GM18858 (cell line): Measurements from ENCODE around the gene PTPRJ.
"Not testable (repeated sequence)": the region's sequence is repeated elsewhere in the genome, so short reads cannot be mapped to it uniquely, and the experiment has no call there.

Experiments
- ATAC-seq: cut with Tn5 transposase; IDR thresholded peaks from one replicate; pipeline ENCODE4 v1.9.1; 2021; ENCODE audit not compliant: unreplicated experiment

The PTPRJ gene

DNA sequence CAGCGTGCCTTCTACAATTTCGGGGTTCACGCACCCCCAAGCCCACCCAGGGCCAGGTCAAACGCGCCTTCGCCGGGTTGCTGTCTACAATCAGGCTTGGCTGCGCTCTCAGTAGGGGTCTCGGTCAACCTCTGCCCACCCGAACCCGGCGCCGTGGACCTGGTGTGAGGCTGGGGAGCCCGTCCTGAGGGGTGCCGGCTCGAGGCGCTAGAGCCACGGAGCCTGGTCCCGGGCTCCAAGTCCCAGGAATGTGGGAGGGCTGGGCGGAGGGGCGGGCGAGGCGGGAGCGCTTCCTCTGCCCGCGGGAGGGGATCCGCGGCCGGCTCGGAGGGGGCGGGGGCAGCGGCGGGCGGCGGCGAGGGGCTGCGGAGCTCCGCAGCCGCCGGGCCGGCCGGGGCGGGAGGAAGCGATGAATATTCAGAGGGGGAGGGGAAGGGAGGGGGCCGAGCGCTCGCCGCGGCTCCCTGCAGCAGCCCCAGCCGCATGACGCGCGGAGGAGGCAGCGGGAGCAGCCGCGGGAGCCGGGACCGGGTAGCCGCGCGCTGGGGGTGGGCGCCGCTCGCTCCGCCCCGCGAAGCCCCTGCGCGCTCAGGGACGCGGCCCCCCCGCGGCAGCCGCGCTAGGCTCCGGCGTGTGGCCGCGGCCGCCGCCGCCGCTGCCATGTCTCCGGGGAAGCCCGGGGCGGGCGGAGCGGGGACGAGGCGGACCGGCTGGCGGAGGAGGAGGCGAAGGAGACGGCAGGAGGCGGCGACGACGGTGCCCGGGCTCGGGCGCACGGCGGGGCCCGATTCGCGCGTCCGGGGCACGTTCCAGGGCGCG lies at the start of gene PTPRJ:
Gene PTPRJ (plus strand): TSS at position 472 of the 819 bp plus-strand sequence. CDS start 354 bp downstream, outside the sequence.
- peak; percentile 46 for ATAC-seq

DNA sequence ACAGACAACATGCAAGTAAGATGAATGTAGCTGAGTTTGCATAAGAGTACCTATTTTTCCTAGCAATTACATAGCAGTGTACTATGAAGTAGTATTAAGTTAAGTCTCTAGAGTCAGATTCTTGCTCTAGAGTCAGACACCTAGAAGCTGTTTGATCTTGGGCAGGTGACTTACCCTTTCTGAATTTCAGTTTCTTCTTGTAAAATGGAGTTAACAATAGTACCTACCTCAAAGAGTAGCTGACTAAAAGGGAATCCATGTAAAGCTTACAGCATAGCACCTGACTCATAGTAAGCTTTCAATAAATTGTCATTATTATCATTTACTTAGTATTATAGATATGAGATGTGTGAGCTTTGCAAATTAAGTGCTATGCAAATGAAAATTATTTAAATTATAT lies 47.8 kb upstream of the PTPRJ start:
- no peak for ATAC-seq

DNA sequence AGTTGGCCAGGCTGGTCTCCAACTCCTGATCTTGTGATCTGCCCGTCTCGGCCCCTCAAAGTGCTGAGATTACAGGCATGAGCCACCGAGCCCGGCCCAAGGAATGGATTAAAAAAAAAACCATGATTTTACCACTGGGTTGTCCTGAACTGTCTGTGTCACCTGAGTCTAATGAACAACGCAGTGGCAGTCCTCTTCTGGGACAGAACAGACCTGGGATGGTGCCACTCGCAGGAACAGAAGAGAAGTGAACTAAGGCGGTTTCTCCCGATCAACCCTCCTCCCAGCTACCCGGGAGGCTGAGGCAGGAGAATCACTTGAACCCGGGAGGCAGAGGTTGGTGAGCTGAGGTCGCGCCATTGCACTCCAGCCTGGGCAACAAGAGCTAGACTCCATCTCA lies 46.6 kb upstream of the PTPRJ start:
- ATAC-seq, result not testable (repeated sequence)

DNA sequence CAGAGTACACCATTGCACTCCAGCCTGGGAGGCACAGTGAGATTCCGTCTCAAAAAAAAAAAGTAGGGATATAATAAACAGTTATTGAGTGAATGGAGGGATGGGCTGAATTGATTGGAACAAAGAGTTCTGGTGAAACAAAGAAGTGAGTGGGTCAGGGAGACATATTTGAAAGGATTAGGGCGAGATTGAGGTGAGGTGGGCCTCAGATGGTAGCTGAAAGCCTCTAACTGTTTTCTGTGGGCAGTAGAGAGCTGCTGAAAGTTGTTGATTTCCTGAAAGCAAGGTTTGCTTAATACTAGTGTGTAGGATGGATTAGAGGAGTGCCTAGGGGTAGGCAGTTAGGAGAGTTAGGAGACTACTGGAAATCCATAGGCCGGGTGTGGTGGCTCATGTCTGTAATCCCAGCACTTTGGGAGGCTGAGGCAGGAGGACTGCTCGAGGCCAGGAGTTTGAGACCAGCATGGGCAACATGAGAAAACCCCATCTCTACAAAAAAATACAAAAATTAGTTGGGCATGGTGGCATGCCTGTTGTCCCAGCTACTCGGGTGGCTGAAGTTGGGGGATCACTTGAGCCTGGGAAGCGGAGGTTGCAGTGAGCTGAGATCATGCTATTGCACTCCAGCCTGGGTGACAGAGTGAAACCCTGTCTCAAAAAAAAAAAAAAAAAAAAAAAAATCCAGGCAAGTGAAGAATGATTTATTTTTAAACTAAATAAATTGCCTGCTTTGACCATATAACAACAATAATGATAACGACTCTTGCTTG lies 41.4 kb upstream of the PTPRJ start:
- ATAC-seq, result no peak

DNA sequence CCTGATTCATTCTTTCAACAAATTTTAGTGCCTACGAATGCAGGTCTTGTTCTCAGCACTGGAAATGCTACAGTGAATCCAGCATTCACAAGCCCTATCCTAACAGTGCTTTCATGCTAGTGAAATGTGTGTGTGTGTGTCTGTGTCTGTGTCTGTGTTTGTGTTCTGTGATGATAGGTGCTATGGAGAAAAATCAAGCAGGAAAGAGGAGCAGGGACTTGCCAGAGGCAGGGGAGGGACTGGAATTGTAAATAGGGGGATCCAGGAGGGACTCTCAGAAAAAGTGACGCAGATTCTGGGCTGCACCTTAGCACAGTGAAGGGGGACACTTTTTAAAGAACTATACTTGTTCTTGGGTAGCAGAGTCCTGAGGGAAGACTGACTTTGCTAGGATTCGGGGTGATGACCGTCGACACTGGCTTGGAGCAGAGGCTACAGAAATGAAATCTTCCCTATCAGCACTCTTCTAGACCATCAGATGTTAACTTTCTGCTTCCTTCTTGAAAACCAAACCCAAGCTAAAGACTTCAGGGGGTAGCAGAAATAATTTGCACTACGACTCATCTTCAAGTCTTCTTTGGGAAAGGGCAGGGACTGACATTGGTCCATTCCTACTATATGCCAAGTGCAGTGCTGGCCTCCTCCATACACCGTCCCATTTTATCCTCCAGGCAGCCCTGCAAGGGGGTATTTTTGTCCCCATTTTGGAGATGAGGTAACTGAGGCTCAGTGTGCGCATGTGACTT lies 39.3 kb upstream of the PTPRJ start:
- no peak for ATAC-seq

DNA sequence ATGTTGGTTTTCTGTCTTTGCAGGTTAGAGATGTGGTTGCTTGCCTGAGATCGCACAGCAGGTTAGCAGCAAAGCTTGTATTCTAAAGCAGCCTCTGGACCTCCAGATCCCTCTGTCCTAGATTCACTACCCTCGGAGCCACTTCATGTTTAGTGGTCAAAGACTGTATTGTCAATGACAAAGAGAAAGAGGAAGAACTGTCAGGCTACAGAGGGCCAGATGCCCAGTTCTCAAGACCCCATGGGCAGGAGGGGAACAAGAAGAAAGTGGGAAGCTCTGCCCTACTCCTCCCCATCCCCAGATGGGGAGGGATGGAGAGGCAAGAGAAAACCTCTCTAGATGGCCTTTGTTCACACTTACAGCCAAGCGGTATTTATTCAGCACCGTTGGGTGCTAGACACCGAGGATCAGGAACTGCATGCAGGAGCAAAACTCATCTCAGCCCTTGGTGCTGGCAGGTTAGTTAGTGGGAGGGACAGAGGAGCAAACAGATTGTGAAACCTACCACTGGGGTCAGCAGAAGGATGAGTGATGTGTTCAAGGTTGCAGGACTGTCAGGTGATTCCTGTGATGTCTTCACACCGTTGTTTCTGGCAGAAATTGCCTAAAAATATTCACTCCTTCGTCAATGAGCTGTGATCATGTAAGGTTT lies 38.3 kb upstream of the PTPRJ start:
- no peak for ATAC-seq

DNA sequence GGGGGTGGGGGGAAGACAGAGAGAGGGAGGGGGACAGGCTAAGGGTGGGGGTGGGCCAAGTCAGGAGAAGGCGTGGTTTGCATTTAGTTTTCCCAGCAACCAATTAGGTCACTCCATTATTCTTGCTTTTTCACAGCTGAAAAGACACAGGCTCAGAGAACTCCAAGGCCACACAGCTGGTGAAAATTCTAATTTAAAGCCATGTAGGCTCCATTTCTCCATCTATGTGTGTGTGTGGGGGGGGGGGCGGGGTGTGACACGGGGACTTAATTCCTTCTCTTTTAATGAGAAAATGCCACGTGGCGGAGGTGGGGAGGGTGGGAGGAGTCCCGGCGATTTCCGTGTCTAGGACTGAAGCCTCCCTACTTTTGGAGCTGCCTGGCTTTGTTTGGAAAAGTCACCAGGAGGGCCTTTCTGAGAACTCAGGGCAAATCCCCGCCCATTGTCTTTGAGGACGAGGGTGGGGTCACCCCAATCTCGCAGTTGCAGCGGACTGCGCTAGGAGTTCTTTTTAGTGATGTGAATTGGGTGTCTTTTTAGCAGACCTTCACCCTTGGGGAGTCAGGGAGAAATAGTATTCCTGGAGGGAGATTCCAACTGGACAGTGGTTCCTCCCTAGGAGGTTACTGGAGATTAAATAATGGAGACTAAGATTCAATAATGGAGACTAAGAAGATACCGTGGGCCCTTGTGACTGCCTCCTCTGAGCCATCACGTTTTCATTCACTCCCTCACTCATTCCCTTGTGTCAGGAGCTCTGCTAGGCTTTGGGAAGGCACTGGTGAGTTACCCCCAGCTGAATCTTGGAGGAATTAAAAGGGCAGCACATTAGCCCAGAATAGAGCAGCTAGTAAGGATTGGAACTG lies 36.4 kb upstream of the PTPRJ start:
- ATAC-seq, result no peak

DNA sequence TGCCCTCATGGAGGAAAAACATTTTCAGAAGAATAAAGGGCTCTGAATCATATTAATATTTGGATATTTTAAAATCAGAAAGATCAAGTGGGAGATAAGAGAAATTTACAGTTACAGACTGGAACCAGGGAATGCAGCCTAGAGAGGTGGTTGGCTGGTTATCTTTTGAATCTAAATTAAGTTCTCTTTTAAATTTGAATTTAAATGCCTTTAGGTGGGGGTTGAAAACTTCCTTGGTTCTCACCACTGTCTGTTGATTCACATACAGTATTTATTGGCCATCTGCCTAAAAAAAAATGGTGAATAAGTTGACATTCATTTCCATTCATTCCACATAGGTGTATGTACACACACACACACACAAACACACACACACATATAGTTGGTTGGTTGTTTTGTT lies 35.7 kb upstream of the PTPRJ start:
- no peak for ATAC-seq

DNA sequence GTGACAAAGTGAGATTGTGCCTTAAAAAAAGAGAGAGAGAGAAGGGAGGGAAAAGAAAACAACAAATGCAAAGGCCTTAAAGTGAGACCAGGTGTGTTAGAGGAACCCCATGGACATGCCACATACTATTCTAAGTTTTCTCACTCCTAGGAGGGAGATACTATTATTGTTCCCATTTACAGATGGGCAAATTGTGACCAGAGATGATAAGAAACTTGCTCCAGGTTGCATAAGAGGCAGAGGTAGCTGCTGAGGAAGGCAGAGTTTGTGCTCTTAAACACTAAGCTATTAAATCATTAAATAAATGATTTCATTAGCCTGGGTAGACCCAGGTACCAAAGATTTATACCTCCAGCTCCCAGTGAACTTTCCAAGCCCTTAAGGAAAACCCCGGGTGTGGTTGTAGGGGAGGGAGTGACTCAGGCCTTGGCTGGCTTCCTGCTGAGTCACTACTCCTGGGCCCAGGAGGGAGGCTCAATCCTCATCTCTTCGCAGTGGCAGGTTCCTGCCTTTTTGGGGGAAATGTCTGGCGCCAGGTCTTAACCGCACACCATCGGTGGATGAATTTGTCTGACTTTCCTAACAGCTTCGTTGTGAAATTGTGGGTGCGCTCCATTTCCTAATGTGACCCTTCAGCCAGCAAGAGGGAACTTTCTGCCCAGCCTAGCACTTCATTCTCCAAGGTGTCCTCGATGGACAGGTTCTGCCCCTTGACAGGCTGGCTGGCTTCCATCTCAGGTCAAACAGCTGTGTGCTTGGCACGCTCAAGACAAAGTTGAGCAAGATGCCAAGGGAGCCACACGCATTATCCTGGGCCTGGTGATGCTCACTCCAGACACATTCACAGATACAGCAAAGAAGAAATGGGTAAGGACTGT lies 33.4 kb upstream of the PTPRJ start:
- ATAC-seq, result no peak

DNA sequence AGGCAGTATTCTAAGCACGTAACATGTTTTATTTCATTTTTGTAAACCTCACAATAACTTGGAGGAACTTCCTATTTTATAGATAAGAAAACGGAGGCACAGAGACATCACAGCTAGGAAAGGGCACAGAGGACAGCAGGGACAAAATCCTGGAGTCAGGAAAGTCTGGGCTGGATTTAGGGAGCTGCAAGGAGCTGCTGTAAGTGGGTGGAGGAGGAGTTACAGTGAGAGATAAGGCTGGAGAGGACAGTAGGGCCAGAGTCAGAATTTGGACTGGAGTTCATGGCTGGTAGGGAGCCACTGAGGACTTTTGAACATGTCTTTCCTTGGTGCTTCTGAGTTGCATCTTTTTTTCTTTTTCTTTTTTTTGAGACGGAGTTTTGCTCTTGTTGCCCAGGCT lies 32.2 kb upstream of the PTPRJ start:
- no peak for ATAC-seq

DNA sequence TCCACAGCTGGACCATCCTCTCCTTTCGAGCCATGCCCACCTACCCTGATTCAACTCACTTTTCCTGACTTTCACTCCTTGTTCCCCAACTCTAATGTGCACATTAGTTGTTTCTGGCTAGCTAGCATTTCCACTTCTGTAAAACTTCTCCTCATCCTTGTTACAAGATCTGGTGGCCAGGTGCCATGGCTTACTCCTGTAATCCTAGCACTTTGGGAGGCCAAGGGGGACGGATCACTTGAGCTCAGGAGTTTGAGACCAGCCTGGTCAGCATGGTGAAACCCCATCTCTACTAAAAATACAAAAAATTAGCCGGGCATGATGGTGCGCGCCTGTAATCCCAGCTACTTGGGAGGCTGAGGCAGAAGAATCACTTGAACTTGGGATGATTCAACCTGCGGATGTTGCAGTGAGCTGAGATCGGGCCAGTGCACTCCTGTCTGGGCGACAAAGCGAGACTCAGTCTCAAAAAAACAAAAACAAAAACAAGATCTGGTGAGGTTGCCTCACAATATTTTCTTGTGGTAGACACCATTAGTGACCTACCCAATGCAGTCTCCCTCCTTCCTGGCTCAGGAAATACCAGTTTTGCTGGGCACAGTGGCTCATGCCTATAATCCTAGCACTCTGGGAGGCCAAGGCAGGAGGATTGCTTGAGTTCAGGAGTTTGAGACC lies 31.2 kb upstream of the PTPRJ start:
- not testable (repeated sequence) for ATAC-seq

DNA sequence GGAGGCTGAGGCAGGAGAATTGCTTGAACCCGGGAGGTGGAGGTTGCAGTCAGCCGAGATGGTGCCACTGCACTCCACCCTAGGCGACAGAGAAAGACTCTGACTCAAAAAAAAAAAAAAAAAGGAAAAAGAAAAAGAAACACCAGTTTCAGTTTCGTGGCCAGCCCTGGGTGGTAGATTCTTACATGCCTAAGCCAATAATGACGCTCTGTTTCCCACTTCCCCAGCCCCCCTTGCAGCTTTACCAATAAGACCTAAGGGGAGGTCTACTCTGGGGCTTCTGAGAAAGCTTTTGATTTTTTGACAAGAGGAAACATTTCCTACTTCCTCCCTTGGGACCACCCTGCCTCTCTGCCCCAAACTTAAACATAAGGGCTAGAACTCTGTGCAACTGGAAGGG lies 30.0 kb upstream of the PTPRJ start:
- ATAC-seq, result no peak

DNA sequence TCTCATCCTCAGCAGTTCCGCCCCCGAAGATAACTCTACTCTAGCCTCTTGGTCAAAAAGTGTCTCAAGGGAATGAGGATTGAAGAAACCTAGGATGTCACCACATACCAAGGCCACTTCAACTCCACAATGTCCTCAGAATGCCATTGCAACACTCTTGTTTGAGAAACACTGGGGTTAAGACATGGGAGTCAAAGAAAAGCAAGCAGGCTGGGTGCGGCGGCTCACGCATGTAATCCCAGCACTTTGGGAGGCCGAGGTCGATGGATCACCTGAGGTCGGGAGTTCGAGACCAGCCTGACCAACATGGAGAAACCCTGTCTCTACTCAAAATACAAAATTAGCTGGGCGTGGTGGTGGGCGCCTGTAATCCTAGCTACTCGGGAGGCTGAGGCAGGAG lies 28.9 kb upstream of the PTPRJ start:
- not testable (repeated sequence) for ATAC-seq

DNA sequence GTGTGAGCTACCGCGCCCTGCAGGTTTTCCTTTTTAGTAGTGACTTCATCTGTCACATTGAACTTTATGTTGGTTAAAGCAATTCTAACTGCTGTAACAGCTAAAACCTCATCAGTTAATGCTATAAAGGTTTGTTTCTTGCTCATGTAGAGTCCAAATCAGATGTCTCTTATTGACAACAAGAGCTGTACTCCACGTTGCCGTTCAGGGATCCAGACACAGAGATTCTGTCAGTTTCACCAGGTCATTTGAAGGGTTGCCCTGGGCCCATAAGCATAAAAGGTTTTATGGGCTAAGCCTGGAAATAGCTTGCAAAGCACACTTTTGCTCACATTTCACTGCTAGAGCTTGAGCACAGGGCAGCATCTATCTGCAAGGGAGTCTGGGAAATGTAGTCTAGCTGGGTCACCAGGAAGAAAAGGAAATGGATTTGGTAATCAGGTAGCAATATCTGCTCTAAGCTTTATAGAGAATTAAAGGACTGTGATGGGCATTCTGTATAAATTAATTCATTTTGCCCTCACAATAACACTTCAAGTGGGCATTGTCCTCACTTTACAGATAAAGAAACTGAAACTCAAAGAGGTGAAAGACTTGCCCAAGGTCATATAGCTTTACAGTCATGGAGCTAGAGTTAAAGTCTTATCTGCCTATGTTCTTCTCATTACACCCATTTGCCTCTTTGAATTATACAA lies 25.2 kb upstream of the PTPRJ start:
- ATAC-seq, result no peak

DNA sequence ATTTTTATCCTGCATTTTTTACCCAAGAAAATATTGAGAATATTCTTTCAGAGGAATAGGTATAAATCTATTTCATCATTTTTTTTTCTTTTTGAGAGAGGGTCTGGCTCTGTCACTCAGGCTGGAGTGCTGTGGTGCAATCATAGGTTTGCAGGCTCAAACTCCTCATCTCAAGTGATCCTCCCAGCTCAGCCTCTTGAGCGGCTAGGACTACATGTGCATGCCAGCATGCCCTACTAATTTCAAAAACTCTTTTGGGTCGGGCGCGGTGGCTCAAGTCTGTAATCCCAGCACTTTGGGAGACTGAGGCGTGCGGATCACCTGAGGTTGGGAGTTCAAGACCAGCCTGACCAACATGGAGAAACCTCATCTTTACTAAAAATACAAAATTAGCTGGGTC lies 20.3 kb upstream of the PTPRJ start:
- no peak for ATAC-seq

DNA sequence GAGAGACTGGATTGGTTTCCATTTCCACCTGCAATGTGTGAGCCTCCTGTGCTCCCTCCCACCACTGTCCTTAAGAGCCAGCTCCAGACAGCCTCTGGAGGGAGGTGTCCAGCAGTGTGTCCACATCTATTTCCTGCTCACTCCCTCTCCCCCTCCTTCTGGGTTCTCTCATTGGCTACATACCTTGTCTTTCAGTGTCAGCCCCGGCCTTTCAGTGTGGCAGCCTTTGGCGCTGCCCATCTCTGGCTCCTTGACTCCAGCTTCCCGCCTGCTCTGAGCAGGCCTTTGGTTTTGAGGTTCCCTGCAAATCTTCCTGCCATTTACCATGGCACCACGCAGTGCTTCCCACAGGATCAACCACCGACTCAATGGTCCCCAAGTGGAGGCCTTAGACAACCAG lies 19.0 kb upstream of the PTPRJ start:
- ATAC-seq, result no peak

DNA sequence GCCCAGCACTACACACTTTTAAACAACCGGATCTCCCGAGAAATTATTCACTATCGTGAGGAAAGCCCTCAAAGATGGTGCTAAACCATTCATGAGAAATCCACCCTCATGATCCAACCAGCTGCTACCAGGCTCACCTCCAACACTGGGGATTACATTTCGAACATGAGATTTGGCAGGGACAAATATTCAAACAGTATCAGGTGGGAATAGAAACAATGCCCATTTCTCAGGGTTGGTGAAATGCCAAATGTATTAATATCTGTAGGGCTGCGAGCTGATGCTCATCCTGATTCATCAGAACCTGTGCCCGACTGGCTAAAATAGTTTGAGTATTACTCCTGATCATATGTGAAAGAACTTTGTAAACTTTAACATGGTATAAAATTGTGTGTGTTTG lies 15.8 kb upstream of the PTPRJ start:
- ATAC-seq, result no peak
